Measurements from ENCODE around the gene WDR82. TPM values are rescaled to one million over a fixed set of nuclear protein-coding genes. Genes with fewer than 3 reads are reported as not detected.

Gene WDR82
- total and polyA plus RNA-seq, 9 of the 15 experiments (the other 6 are each of a cell fraction or from before 2014, with no cell fraction given), result 6.4 to 62.9 (median 37.1) TPM

- DNase-seq (ENCODE audit: extremely low read depth in 1 of 4, low spot score in 3 of 4), result no peak
- Histone ChIP-seq H3K27ac (ENCODE audit: extremely low read depth, low read depth, low read length) (no peak overlapping the region), H3K9ac (ENCODE audit: insufficient read depth in 1 of 2, low read depth in 2 of 2, low read length in 2 of 2) (peak overlapping the region in 1 of 2 experiments; percentile 58; a peak in 1 of 4 replicates), H3K27me3 (ENCODE audit: control insufficient read depth in 2 of 2, insufficient read depth in 2 of 2, low read length in 2 of 2) (no peaks in the 10 kb centered on the region), H3K36me3 (ENCODE audit: control insufficient read depth, insufficient read depth, low read length) (no peaks in the 10 kb centered on the region; the same call in 2 of the 3 replicates), H3K9me3 (replicated peaks; ENCODE audit: control insufficient read depth, insufficient read depth, low read depth, low read length) (no peaks in the 10 kb centered on the region), H3K4me3 (no peak overlapping the region), H3K4me1 (replicated peaks in 1 of 2; ENCODE audit: control insufficient read depth in 2 of 2, insufficient read depth in 2 of 2, low read length in 2 of 2) (peaks cover 31 to 56% of the 10 kb centered on the region in 2 experiments), H3K4me2 (ENCODE audit: insufficient read depth, low read length) (no peak overlapping the region), H3K79me2 (ENCODE audit: control insufficient read depth, insufficient read depth, low read length) (no peaks in the 10 kb centered on the region), H3K9me1 (ENCODE audit: control insufficient read depth, insufficient read depth, low read length) (no peaks in the 10 kb centered on the region), H2AFZ (ENCODE audit: low read depth, low read length) (no peak overlapping the region), H4K20me1 (replicated peaks; ENCODE audit: control insufficient read depth, insufficient read depth, low read length) (no peaks in the 10 kb centered on the region)
- ChIA-PET POLR2A (interaction anchor here (0.8 to 1.8 kb wide), 6 partner anchors 13 to 233 kb away, joined by 3 to 7 read pairs (median 4); partner anchors contain the start of genes GLYCTK and TNNC1), CTCF (ENCODE audit: low intra/inter-chr PET ratio) (interaction anchor here (1.0 kb wide), 1 partner anchor 165 kb away, joined by 3 read pairs; no protein-coding TSS in a partner anchor)
- WGBS (ENCODE audit: insufficient coverage, low coverage, missing lambda C conversion rate), result 76% methylated on average over 12 of the region's 27 CpGs
- in situ Hi-C loops (cut with MboI), result no loop called here
- FAIRE-seq, result no peak
- intact Hi-C loops (cut with micrococcal nuclease), result loop anchor here (5.0 kb wide), 3 partner anchors 166 to 226 kb away; partner anchors contain the start of gene SEMA3G
- TF ChIP-seq ZBTB33 (CRISPR knock-in tag; IDR thresholded peaks at IDR 0.05) (0 out of 2 replicates have a peak, but pooled peaks have one; percentile 32), POLR2AphosphoS2 (IDR thresholded peaks at IDR 0.05; ENCODE audit: low read length) (no peak)
- BruUV-seq (replicated peaks), result no TSS peak
- ATAC-seq, result no peak
Measured at GRCh38 chr3:52221141-52221562, 57.3 kb downstream of the WDR82 start.
